DND-41 (cell line): ENCODE data around the gene DLX2.

ENCODE experiments used
- CTCF ChIP-seq: IDR thresholded peaks from 2 replicates; pipeline ENCODE4 v1.5.1; 2012; ENCODE audit warnings: borderline replicate concordance, low read length, moderate library complexity, mild to moderate bottlenecking; ENCODE audit not compliant: poor library complexity, severe bottlenecking; ENCODE audit errors: extremely low read depth
- EZH2 ChIP-seq: IDR thresholded peaks from 3 replicates; pipeline ENCODE4 v1.6.1; 2012; ENCODE audit warnings: borderline replicate concordance, low read depth, mild to moderate bottlenecking, moderate library complexity, low read length, inconsistent platforms; ENCODE audit not compliant: severe bottlenecking

- TF ChIP-seq CTCF = no peak
- no peak for TF ChIP-seq EZH2
These were observed 13.4 kb upstream of the DLX2 start for GRCh38 chr2:172116107-172116506.
